ENCODE measurements around the gene GBE1.
A peak's percentile ranks its signal among the peaks of the same experiment; 100 is the strongest.

The GBE1 gene

GRCh38 chr3:81674690-81675089 is 86.8 kb downstream of the GBE1 start:
- no peaks in the 10 kb centered on the region for H3K9me3 ChIP-seq (ENCODE audit: control insufficient read depth, low read length)
- peaks cover 5% of the 10 kb centered on the region for H3K79me1 ChIP-seq (replicated peaks; ENCODE audit: low read length, poor library complexity, severe bottlenecking)
- H3K14ac ChIP-seq (ENCODE audit: low read length in 2 of 2), result no peak overlapping the region
- no peak overlapping the region for H3K27ac ChIP-seq (ENCODE audit: low read length, poor library complexity, severe bottlenecking)
- H3K4me3 ChIP-seq (ENCODE audit: insufficient read depth in 1 of 2, low read depth in 1 of 2, low read length in 2 of 2), result no peak overlapping the region
- H4K91ac ChIP-seq (ENCODE audit: low read length), result no peak overlapping the region
- no peak overlapping the region for H3K9ac ChIP-seq (ENCODE audit: low read length)
- no peak overlapping the region for H3K23ac ChIP-seq (ENCODE audit: low read length in 2 of 2)
- no peak overlapping the region for H2BK12ac ChIP-seq (ENCODE audit: low read length in 2 of 2)
- H2BK15ac ChIP-seq (ENCODE audit: low read depth, poor library complexity, severe bottlenecking), result no peak overlapping the region
- no peak overlapping the region for H3K18ac ChIP-seq (ENCODE audit: low read depth in 1 of 2, low read length in 2 of 2)
- no peak overlapping the region for H4K8ac ChIP-seq (ENCODE audit: low read length)
- H2BK120ac ChIP-seq (ENCODE audit: low read depth, low read length), result no peak overlapping the region
- H2BK5ac ChIP-seq (ENCODE audit: low read depth, low read length, poor library complexity, severe bottlenecking), result no peak overlapping the region
- H3K36me3 ChIP-seq (ENCODE audit: control insufficient read depth in 1 of 2, insufficient read depth in 2 of 2, low read depth in 1 of 2, low read length in 2 of 2), result peaks cover 0 to 48% of the 10 kb centered on the region in 2 experiments
- DNase-seq, result no peak
- no peak overlapping the region for H2AFZ ChIP-seq (ENCODE audit: low read depth, low read length)
- H3K4ac ChIP-seq (ENCODE audit: low read depth in 1 of 2, low read length in 2 of 2), result no peak overlapping the region
- no peak overlapping the region for H3K4me2 ChIP-seq (ENCODE audit: low read length, poor library complexity, severe bottlenecking)
- no peaks in the 10 kb centered on the region for H3K27me3 ChIP-seq (ENCODE audit: control insufficient read depth in 1 of 2, insufficient read depth in 1 of 2, low read length in 2 of 2)
- H2AK5ac ChIP-seq (ENCODE audit: low read length, severe bottlenecking), result no peak overlapping the region
- no peaks in the 10 kb centered on the region for H3K4me1 ChIP-seq (ENCODE audit: control insufficient read depth, insufficient read depth, low read depth, low read length)

GRCh38 chr3:81668283-81668682 is 93.2 kb downstream of the GBE1 start:
- Histone ChIP-seq H2BK5ac (ENCODE audit: low read depth, low read length, poor library complexity, severe bottlenecking) (no peak overlapping the region), H4K91ac (ENCODE audit: low read length) (no peak overlapping the region), H3K23ac (ENCODE audit: low read length in 2 of 2) (no peak overlapping the region), H3K4me3 (ENCODE audit: insufficient read depth in 1 of 2, low read depth in 1 of 2, low read length in 2 of 2) (no peak overlapping the region), H4K8ac (ENCODE audit: low read length) (no peak overlapping the region), H2BK12ac (ENCODE audit: low read length in 2 of 2) (no peak overlapping the region), H3K4me2 (ENCODE audit: low read length, poor library complexity, severe bottlenecking) (no peak overlapping the region), H3K9ac (ENCODE audit: low read length) (no peak overlapping the region), H3K4ac (ENCODE audit: low read depth in 1 of 2, low read length in 2 of 2) (no peak overlapping the region), H3K18ac (ENCODE audit: low read depth in 1 of 2, low read length in 2 of 2) (no peak overlapping the region), H3K27ac (ENCODE audit: low read length, poor library complexity, severe bottlenecking) (no peak overlapping the region), H3K14ac (ENCODE audit: low read length in 2 of 2) (no peak overlapping the region), H3K36me3 (ENCODE audit: control insufficient read depth in 1 of 2, insufficient read depth in 2 of 2, low read depth in 1 of 2, low read length in 2 of 2) (peaks cover 3 to 43% of the 10 kb centered on the region in 2 experiments), H2AK5ac (ENCODE audit: low read length, severe bottlenecking) (no peak overlapping the region), H3K4me1 (ENCODE audit: control insufficient read depth, insufficient read depth, low read depth, low read length) (no peaks in the 10 kb centered on the region), H3K27me3 (ENCODE audit: control insufficient read depth in 1 of 2, insufficient read depth in 1 of 2, low read length in 2 of 2) (no peaks in the 10 kb centered on the region), H2BK15ac (ENCODE audit: low read depth, poor library complexity, severe bottlenecking) (no peak overlapping the region), H2AFZ (ENCODE audit: low read depth, low read length) (no peak overlapping the region), H3K79me1 (replicated peaks; ENCODE audit: low read length, poor library complexity, severe bottlenecking) (peaks cover 8% of the 10 kb centered on the region), H3K9me3 (ENCODE audit: control insufficient read depth, low read length) (no peaks in the 10 kb centered on the region), H2BK120ac (ENCODE audit: low read depth, low read length) (no peak overlapping the region)
- 100% methylated on average over 1 of the region's 3 CpGs for WGBS
- no peak for DNase-seq

DNA sequence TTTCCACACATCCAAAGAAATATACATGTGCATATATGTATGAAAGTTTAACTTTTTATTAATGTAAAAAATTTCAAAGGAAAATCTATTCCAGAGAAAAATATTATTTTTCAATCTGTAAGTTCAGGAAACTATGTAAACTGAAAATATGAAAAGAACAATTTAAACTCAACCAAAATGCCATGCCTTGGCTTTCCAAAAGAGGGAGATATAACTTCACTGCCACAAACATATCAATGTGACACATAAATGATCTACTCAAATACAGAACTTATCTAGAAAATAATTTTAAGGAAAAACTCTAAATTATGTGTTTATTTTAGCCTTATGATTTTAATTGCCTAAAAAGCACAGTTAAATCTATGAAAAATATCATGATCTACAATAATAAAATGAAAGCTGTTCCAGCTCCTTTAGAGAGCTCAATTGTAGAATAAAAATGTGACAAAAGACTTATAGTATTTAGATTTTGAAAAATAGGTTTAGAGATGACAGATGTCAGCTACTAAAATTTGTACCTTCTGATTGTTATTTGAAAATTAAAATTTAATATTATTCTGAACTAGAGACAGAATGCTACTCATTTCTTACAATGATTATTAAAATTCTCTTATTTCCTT is 94.8 kb downstream of the GBE1 start:
- Histone ChIP-seq H3K4ac (ENCODE audit: low read depth in 1 of 2, low read length in 2 of 2) (no peak overlapping the region), H3K4me2 (ENCODE audit: low read length, poor library complexity, severe bottlenecking) (no peak overlapping the region), H3K27me3 (ENCODE audit: control insufficient read depth in 1 of 2, insufficient read depth in 1 of 2, low read length in 2 of 2) (no peaks in the 10 kb centered on the region), H2BK5ac (ENCODE audit: low read depth, low read length, poor library complexity, severe bottlenecking) (no peak overlapping the region), H2AK5ac (ENCODE audit: low read length, severe bottlenecking) (no peak overlapping the region), H3K79me1 (replicated peaks; ENCODE audit: low read length, poor library complexity, severe bottlenecking) (peaks cover 12% of the 10 kb centered on the region), H3K23ac (ENCODE audit: low read length in 2 of 2) (no peak overlapping the region), H3K9ac (ENCODE audit: low read length) (peak overlapping the region; percentile 69), H3K9me3 (ENCODE audit: control insufficient read depth, low read length) (no peaks in the 10 kb centered on the region), H3K27ac (ENCODE audit: low read length, poor library complexity, severe bottlenecking) (no peak overlapping the region), H3K36me3 (ENCODE audit: control insufficient read depth in 1 of 2, insufficient read depth in 2 of 2, low read depth in 1 of 2, low read length in 2 of 2) (peaks cover 7 to 39% of the 10 kb centered on the region in 2 experiments), H3K18ac (ENCODE audit: low read depth in 1 of 2, low read length in 2 of 2) (no peak overlapping the region), H3K4me1 (ENCODE audit: control insufficient read depth, insufficient read depth, low read depth, low read length) (peaks cover 2% of the 10 kb centered on the region), H4K91ac (ENCODE audit: low read length) (no peak overlapping the region), H2BK120ac (ENCODE audit: low read depth, low read length) (no peak overlapping the region), H3K4me3 (ENCODE audit: insufficient read depth in 1 of 2, low read depth in 1 of 2, low read length in 2 of 2) (no peak overlapping the region), H2AFZ (ENCODE audit: low read depth, low read length) (no peak overlapping the region), H4K8ac (ENCODE audit: low read length) (no peak overlapping the region), H3K14ac (ENCODE audit: low read length in 2 of 2) (no peak overlapping the region), H2BK12ac (ENCODE audit: low read length in 2 of 2) (no peak overlapping the region), H2BK15ac (ENCODE audit: low read depth, poor library complexity, severe bottlenecking) (no peak overlapping the region)
- DNase-seq, result peak; percentile 40

DNA sequence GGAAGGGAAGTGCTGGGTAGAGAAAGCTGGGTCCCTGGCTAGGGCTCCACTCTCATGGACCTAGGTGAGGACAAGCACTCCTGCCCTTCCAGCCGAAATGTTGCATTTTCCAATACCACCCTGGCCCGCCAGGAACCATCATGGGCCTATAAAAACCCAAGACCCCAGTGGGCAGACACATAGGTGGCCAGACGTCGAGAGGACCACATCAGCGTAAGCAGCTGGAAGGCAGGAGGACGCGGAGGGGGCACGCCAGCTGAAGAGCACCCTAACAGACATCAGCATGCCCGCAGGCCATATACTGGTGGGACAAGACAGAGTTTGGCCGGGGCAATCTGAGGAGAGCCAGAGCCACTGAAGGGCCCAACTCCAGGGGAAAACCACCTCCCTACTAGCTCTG is 98.3 kb downstream of the GBE1 start:
- Histone ChIP-seq H3K14ac (ENCODE audit: low read length in 2 of 2) (no peak overlapping the region), H3K23ac (ENCODE audit: low read length in 2 of 2) (peak overlapping the region in 1 of 2 experiments; percentile 64), H2BK12ac (ENCODE audit: low read length in 2 of 2) (no peak overlapping the region), H2BK5ac (ENCODE audit: low read depth, low read length, poor library complexity, severe bottlenecking) (no peak overlapping the region), H3K9me3 (ENCODE audit: control insufficient read depth, low read length) (no peaks in the 10 kb centered on the region), H3K36me3 (ENCODE audit: control insufficient read depth in 1 of 2, insufficient read depth in 2 of 2, low read depth in 1 of 2, low read length in 2 of 2) (peaks cover 7 to 21% of the 10 kb centered on the region in 2 experiments), H2BK15ac (ENCODE audit: low read depth, poor library complexity, severe bottlenecking) (no peak overlapping the region), H3K4ac (ENCODE audit: low read depth in 1 of 2, low read length in 2 of 2) (no peak overlapping the region), H2AFZ (ENCODE audit: low read depth, low read length) (no peak overlapping the region), H3K18ac (ENCODE audit: low read depth in 1 of 2, low read length in 2 of 2) (no peak overlapping the region), H3K4me1 (ENCODE audit: control insufficient read depth, insufficient read depth, low read depth, low read length) (peaks cover 2% of the 10 kb centered on the region), H3K27me3 (ENCODE audit: control insufficient read depth in 1 of 2, insufficient read depth in 1 of 2, low read length in 2 of 2) (no peaks in the 10 kb centered on the region), H3K27ac (ENCODE audit: low read length, poor library complexity, severe bottlenecking) (no peak overlapping the region), H3K79me1 (replicated peaks; ENCODE audit: low read length, poor library complexity, severe bottlenecking) (peaks cover 10% of the 10 kb centered on the region), H2BK120ac (ENCODE audit: low read depth, low read length) (no peak overlapping the region), H3K4me2 (ENCODE audit: low read length, poor library complexity, severe bottlenecking) (no peak overlapping the region), H2AK5ac (ENCODE audit: low read length, severe bottlenecking) (no peak overlapping the region), H3K9ac (ENCODE audit: low read length) (no peak overlapping the region), H3K4me3 (ENCODE audit: insufficient read depth in 1 of 2, low read depth in 1 of 2, low read length in 2 of 2) (no peak overlapping the region), H4K91ac (ENCODE audit: low read length) (no peak overlapping the region), H4K8ac (ENCODE audit: low read length) (peak overlapping the region; percentile 24)
- no peak for DNase-seq
- WGBS, result 98% methylated on average over 10 of the region's 10 CpGs

Data from mesenchymal stem cell (in vitro differentiated cells and primary cell).